AG10803 (cell line): ENCODE results near the gene FHIT.
"Not testable (repeated sequence)": the region's sequence is repeated elsewhere in the genome, so short reads cannot be mapped to it uniquely, and the experiment has no call there.

Experiments
- DNase-seq: peaks from one replicate; pipeline ENCODE4 v3.0.0; 2010; ENCODE audit warnings: low read depth
- H3K4me3 ChIP-seq: 2 replicates; pipeline ENCODE4 v1.5.1; 2011; ENCODE audit warnings: mild to moderate bottlenecking, low read length, control low read depth
- TF ChIP-seq, protein P1 (sequence below): conservative IDR thresholded peaks from 2 replicates; pipeline ENCODE4 v1.5.1; 2011; ENCODE audit warnings: mild to moderate bottlenecking, low read length, control low read depth, inconsistent platforms

FHIT gene

DNA sequence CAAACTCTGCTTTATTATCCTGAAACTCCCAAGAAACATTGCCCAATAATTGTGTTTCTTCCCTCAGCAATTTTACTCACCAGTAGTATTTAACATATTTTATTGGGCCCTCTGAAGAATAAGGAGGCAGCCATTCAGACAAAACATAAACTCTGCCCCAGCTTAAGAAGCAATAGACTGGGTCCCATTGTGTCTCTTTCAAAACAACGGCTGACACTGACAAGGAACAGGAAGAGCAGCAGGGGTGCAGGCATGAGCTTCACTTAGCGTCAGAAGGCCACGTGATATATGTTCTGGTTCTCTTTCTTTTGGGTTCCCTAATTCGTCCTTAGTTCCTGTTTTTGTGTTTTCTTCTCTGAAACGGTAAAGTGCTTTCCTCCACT lies 242.3 kb downstream of the FHIT start:
- no peak overlapping the region for H3K4me3 ChIP-seq
- TF ChIP-seq, protein P1, sequence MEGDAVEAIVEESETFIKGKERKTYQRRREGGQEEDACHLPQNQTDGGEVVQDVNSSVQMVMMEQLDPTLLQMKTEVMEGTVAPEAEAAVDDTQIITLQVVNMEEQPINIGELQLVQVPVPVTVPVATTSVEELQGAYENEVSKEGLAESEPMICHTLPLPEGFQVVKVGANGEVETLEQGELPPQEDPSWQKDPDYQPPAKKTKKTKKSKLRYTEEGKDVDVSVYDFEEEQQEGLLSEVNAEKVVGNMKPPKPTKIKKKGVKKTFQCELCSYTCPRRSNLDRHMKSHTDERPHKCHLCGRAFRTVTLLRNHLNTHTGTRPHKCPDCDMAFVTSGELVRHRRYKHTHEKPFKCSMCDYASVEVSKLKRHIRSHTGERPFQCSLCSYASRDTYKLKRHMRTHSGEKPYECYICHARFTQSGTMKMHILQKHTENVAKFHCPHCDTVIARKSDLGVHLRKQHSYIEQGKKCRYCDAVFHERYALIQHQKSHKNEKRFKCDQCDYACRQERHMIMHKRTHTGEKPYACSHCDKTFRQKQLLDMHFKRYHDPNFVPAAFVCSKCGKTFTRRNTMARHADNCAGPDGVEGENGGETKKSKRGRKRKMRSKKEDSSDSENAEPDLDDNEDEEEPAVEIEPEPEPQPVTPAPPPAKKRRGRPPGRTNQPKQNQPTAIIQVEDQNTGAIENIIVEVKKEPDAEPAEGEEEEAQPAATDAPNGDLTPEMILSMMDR = no peak
- DNase-seq = no peak

DNA sequence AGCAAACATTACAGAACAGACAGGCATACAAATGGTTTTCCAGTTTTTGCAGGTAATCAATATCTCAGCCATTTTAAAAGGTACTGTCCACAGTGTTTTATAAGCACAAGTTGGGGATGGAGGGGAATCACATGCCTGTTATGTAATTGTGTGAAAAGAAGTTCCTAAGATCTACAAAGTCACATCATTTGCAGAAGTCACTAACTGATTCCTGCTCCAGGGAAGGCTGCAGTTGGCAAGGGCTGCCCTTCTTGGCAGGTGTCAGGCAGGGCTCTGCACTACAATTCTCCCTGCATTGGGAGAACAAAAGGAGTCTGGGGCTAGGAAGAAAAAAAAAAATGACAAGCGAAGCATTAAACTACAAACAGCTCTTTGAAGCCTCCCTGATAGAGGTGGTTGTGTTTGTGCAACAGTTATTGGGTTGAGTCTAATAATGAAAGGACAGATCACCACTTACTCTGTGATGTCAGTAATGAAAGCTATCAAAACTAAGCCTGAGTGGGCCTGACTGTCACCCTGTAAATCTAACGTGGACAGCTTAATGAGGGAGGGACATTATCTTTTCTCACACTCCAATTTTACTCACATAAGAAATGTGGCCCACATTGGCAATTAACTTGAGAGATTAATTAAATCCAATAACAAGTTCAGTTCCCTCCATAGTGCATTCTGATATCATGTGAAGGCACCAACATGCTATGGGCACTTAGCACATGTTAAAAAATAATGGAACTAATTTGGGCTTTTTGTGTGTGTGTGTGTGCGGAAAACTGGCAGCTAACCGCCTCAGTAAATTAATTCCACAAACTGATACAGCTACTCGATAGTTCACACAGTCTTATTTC lies 242.9 kb downstream of the FHIT start:
- H3K4me3 ChIP-seq = no peak overlapping the region
- DNase-seq = no peak
- TF ChIP-seq, protein P1 = no peak

DNA sequence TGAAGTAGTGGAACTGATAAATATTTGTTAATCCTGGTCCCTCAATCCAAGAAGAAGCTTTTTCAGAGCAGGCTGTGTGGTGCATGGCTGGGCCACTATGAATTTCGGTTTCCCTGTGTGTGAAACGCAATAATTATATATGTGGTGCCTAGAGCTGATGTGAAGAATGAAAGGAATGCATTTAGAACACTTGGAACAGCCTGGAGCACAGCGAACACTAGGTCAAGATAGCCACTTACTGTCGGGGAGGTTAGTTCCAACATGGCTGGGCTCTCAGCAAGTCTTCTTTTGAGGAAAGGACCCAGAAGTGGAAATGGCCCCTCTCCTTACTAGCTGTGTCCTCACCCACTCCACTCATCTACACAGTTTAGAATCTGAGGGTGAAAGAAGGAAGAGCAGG lies 245.7 kb downstream of the FHIT start:
- TF ChIP-seq, protein P1 = no peak
- no peak overlapping the region for H3K4me3 ChIP-seq
- no peak for DNase-seq

DNA sequence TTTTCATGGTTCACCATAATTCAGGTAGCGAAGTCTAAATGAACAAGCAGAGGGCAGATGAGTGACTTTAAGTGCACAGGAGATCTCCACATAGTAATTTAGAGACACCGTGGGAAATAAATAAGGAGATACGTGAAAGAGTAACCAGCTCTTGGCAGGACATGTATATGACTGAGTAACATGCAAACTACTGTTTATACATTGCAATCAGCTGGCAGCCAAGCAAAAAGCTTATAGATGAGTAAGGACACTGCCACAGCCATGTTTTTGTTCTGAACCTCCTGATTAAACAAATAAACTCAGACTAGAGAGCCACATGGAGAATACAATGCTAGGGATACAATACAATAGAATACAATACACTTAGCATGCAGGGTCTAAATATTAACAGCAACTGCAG lies 252.4 kb downstream of the FHIT start:
- TF ChIP-seq, protein P1 = no peak
- H3K4me3 ChIP-seq = no peak overlapping the region
- DNase-seq = no peak

DNA sequence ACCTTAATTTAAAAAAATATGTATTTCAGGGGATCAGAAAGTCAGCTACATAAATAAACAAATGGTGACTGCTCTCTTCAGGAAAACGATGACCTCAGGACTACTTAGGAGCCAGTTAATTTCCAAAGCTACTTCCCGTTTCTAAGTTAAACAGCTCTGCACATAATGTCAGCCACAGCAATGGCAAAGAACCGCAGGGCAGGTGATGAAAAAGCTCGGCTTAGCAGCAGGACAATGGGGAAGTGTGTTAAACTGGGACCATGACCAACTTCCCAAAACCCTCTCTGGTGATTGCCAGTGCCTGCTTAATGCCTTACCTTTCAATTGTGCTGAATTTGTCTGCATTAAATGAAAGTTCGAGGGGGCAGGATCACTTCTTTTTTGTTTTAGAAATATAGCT lies 258.9 kb downstream of the FHIT start:
- TF ChIP-seq, protein P1 = no peak
- H3K4me3 ChIP-seq = no peak overlapping the region
- DNase-seq = no peak

DNA sequence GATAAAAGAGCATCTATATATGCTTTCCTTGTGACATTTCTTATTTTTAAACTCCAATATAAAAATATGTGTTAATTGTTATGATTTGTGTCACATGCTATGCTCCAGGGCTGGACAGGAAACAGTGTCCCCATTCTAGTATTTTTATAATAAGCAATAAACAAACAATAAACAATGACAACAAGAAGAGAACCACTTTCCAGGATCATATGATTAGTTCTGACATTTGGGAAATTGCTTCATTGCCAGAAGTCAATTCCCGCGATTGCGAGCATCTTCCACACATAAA lies 260.9 kb downstream of the FHIT start:
- DNase-seq = no peak
- TF ChIP-seq, protein P1 = no peak

DNA sequence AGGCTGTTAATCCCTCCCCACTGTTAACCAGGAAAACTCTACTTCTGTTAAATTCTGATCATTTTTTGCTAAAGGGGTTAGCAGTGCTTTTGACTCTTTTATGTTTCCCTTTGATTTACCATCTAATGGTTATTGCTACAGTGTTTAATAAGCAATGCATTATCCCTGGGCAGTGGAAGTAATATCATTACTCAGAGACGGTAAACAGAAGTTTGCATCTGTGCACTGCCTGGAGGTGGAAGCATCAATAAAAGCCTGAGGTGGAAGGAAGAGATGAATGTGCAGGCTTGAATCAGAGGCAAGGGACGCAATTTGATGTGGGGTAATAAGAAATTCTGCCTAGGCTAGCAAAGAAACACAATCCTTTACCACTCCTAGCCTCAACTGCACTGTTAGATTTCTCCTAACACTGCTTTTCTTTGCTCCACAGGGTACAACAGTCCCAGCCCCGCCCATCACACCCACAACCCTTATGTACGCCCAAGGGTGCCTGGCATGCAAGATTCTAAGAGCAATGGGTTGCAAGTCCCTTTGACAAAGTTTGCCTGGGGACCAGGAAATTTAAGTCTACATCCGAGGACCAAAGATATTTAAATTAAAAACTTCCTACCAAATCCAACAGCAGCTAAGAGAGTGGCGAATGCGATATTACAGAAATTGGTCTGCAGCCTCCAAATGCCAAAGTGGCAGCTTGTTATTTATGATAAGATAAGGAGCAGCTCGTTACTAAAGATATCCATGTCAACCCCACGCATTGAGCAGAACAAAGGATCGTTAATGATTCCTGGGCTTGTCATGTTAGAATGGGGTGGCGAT lies 261.4 kb downstream of the FHIT start:
- DNase-seq = no peak
- TF ChIP-seq, protein P1 = no peak

More for the DNA sequence above, 260.9 kb downstream of the FHIT start:
- no peak overlapping the region for H3K4me3 ChIP-seq

DNA sequence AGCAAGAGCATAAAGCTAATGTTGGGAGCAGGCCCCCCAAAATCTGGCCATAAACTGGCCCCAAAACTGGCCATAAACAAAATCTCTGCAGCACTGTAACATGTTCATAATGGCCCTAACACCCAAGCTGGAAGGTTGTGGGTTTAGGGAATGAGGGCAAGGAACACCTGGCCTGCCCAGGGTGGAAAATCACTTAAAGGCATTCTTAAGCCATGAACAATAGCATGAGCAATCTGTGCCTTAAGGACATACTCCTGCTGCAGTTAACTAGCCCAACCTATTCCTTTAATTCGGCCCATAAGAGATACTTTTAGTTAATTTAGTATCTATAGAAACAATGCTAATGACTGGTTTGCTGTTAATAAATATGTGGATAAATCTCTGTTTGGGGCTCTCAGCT lies 264.1 kb downstream of the FHIT start:
- not testable (repeated sequence) for H3K4me3 ChIP-seq, DNase-seq

More for the DNA sequence above, 261.4 kb downstream of the FHIT start:
- H3K4me3 ChIP-seq = no peak overlapping the region
